DMS79 (cell line): ENCODE measurements around the gene TLE6.
"Not testable (repeated sequence)": the region's sequence is repeated elsewhere in the genome, so short reads cannot be mapped to it uniquely, and the experiment has no call there.

ENCODE experiments used
- DNase-seq: peaks from one replicate; lab custom pipeline; 2025; lab: John Stamatoyannopoulos, UW

TLE6 gene

DNA sequence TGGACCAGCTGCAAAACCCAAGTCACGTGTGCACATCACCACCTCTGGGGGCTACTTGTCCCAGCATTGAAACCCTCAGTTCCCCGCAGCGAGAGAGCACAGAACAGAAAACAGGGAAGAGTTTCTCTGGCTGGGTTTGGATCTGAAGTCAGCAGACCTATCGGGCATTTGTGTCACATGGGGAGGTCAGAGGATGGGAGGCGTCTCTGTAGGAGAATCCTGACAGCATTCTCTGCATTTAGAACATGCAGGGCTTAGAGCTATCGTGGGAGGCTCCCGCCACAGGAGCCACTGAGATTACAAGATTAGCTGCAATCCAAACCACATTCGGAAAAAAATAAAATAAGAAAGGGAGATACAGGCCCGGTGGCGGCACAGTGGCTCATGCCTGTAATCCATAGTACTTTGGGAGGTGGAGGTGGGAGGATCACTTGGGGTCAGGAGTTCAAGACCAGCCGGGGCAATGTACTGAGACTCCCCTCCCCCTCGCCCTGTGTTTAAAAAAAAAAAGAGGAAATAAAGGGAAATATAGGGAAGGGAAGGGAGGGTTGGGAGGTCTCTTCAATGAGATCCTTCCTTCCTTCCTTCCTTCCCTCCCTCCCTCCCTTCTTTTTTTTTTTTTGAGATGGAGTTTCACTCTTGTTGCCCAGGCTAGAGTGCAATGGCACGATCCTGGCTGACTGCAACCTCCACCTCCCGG is 2.9 kb upstream of the TLE6 start:
- DNase-seq: no peak

DNA sequence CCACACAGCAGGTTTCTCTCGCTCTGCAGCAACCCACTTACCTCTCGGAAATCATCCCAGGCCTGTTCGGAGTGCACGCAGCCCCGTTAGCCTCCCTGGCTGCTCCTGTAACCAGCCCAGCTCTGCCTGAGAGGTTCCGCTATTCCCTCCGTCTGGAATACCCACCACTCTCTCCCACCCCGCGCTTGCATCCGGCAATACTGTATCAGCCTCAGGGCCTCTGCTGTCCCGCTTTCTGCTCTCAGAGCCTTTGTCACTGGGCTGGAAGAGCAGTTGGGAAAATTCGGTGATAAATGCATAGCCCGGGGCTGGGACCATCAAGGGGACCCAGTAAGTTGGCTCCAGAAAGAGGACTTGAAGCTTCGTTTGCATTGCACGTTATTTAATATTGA is 759 bp upstream of the TLE6 start:
- no peak for DNase-seq

DNA sequence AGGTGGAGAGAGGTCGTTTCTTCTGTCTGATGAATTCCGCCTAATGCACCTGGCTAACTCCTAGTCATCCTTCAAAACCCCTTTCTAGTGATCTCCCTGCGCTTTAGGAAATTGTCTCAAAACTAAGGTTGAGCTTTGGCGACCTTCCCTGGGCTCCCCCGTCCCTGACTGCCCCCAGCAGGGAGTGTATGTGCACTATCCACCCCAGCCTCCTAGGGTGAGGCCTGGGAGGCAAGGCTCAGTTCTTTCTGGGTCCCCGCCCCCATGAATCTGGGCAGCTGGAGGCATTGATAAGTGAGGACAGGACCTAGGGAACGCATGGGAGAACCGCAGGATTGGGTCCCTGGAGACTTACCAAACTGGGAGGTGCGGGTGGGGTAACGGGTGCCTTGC is 378 bp downstream of the TLE6 start:
- no peak for DNase-seq

DNA sequence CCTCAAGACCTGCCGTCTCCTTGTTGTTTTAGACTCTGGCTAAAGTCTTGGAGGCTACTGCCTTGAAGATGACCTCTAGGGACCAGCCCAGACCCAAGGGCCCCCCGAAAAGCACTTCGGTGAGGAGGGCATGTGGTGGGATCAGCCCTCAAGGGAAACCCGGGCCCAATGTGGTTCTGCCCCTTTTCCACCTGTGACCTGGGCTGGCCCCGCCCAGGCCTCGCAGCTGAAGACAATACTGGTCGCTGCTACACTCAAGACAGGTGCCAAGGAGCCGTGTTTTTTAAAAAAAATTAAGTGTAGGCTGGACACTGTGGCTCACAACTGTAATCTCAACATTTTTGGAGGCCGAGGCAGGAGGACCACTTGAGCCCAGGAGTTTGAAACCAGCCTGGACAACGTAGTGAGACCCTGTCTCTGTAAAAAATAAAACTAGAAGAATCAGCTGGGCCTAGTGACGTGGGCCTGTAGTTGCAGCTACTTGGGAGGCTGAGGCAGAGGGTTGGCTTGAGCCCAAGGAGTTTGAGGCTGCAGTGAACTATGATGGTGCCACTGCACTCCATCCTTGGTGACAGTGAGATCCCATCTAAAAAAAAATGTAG is 903 bp downstream of the TLE6 start:
- DNase-seq: no peak

DNA sequence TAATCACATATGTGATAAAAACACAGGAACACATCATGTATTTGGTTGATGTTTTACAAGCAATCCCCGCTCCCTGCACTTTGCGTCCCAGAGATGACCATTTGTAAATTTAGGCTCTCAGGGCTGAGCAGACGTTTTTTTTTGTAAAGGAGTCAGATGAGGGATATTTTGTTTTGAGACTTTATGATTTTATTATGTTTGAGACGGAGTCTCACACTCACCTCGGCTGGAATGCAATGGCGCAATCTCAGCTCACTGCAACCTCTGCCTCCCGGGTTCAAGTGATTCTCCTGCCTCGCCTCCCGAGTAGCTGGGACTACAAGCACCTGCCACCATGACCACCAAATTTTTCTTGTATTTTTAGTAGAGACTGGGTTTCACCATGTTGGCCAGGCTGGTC is 1.4 kb downstream of the TLE6 start:
- no peak for DNase-seq

DNA sequence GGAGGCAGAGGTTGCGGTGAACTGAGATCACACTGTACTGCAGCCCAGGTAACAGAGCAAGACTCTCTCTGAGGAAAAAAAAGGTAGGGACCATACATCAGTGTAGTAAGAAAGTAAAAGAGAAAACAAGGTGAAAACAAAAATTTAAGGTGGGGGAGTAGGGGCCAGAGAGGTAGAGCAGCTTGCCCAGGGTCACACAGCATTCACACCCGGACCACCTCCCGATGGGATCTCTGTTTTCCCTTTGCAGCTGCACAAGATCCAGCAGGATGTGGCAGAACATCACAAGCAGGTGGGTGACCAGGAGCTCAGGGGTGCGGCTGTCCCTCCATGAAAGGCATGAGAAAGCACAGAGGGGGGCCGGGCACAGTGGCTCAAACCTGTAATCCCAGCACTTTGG is 4.5 kb downstream of the TLE6 start:
- no peak for DNase-seq

DNA sequence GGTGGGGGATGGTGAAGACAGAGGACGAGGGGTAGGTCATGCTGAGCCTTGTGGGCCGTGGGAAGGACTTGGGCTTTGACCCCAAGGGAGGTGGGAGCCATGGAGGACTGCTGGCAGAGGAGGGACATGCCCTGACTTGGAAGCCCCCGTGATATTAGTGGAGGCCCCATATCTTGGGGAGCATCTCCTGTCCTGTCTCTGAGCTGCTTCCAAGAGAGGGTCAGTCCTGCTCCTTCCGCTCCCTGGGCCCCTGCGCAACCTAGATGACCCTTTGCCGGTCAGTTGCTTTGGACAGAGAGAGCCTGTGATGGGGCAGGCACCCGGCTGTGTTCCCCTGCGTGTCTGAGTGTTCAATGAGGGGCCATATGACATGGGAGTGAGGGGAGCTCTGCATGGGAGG is 5.2 kb downstream of the TLE6 start:
- DNase-seq: no peak

DNA sequence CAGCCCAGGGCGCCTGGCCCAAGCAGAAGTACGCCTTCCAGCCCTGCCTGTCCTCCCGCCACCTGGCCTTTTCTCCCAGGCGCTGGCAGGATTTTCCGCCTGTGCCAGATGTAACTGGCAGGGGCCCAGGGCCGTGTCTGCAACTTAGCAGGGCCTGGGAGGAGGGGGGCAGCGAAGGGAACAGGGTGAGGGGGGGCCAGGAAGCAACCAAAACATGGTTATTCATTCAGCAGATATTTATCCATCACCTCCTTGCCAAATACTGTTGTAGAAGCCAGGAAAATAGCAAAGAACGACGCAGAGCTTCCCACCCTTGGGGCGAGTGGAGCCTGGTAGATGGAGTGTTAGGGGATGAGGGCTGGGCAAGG is 5.6 kb downstream of the TLE6 start:
- DNase-seq: peak; percentile 70

DNA sequence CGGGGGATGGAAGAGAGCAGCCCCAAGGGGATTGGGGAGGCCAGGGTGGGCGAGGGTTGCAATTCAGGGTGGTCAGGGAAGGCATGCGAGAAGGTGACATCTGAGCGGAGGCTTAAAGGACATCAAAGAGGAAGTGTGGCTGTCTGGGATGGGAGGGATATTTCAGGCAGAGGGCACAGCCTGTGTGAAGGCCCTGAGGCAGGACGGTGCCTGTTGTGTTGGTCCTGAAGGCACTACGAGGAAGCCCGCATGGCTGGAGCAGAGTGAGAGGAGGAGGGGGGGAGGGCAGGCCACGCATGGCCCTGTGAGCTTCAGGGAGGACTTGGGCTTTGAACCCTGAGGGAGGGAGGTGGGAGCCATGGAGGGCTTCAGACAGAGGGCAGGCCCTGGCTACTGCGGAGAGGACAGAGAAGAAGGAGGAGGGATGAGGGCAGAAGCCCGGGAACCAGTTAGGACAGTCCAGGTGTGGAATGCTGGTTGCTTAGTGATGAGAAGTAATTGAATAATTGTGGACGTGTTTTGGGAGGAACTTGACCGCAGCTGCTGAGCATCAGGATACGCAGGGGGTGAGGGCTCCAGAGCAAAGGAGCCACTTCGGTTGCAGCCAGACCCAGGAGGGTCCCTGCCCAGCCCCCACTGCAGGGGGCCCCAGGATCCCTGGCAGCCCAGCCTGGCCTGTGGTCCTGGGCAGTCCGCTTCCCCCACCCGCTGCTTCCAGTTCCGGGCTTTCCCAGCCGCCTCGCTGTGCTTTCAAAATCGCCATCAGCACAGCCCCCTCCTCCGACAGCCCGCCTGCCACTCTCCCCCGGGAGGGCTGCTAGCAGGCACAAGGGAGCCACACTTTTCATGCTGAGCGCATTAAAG is 6.2 kb downstream of the TLE6 start:
- peak; percentile 91 for DNase-seq

DNA sequence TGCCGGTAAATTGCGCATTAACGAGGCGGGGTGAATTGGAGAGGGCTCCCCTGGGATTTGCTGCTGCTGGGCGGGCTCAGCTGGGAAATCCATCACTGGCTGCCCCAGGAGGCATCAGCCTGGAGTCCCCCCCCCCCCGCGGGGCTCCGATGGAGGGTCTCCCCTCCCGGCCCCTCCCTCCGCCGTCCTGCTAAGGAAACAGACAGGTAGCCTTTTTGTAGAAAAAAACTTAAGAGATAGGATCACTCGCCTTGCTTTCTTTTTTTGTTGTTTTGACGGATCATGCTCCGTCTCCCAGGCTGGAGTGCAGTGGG is 6.8 kb downstream of the TLE6 start:
- DNase-seq: no peak

DNA sequence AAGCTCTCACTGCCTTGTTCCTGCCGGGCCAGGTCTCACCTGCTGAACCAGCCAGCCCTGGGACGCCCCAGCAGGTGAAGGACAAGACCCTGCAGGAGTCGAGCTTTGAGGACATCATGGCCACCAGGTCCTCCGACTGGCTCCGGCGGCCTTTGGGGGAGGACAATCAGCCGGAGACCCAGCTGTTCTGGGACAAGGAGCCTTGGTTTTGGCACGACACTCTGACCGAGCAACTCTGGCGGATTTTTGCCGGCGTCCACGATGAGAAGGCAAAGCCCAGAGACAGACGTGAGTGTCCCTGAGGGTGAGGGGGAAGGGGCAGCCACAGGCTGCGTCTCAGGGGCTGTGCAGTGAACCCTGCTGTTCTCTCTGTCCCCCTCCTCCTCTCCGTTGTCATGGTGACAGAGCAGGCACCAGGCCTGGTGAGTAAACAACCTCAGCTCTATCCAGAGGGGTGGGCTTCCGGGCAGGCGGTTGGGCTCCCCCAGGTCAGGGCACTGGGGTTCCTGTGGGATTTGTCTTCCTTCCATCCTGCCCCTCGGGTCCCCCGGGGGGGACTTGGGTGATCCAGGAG is 9.7 kb downstream of the TLE6 start:
- peak; percentile 47 for DNase-seq

DNA sequence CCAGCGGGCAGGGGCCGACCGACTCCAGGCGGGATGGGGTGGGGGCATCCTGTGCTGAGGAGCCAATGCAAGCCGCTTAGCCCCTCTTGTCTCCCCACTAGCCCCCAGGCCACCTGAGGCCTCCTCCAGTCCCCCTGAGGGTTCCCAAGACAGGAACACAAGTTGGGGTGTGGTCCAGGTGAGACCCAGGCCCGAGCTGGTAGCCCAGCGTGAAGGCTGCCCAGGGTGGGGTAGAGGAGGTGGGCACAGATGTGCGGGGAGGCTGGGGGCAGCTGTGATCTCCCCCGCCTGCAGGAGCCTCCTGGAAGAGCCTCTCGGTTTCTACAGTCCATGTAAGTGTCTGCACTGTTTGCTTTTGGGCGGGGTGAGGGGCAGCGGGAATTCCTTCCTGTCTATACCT is 10.4 kb downstream of the TLE6 start:
- no peak for DNase-seq

DNA sequence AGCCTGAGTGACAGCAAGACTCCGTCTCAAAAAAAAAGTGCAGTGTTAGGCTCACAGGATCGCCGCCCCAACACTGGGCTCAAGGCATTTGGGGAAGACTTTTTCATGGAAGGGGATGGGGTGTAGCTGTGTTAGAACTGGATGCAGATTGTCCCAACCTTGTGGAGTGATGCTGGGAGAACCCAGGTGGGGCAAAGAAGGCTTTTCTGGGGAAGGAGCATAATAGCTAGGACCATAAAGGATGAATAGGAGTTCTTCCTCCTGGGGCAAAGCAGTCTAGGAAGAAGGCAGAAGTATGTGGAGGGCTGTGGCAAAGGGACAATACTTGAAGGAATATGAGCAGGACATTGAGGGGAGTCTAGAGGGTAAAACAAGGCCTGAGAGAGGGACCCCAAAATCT is 11.2 kb downstream of the TLE6 start:
- no peak for DNase-seq

DNA sequence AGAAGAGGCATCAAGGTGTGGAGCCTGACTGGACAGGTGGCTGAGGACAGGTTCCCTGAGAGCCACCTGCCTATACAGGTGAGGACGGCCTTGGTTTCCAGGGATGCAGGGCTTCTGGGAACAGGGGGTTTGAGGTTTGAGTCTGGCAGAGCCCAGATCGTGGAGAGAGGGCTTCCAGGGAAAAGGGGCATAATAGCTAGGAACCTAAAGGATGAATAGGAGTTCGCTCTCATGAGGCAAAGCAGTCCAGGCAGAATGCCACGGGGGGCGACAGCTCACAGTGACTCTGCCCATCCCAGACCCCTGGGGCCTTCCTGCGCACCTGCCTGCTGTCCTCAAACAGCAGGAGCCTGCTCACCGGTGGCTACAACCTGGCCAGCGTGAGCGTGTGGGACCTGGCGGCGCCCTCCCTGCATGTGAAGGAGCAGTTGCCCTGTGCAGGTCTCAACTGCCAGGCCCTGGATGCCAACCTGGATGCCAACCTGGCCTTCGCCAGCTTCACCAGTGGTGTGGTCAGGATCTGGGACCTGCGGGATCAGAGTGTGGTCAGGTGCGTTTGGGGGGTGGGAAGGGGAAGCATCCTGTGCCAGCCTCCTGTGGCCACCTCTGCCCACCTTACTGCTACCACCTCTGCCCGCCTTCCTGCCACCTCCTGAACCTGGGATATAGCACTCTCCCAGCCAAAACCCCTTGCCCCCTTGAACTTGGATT is 12.0 kb downstream of the TLE6 start:
- no peak for DNase-seq

DNA sequence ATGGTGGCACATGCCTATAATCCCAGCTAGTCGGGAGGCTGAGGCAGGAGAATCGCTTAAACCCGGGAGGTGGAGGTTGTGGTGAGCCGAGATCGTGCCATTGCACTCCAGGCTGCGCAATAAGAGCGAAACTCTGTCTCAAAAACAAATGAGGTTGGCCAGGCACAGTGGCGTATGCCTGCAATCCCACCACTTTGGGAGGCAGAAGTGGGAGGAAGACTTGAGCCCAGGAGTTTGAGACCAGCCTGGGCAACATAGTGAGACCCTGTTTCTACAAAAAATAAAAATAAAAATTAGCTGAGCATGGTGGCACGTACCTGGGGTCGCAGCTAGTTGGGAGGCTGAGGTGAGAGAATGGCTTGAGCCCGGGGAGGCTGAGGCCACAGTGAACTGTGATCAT is 15.0 kb downstream of the TLE6 start:
- DNase-seq: not testable (repeated sequence)

DNA sequence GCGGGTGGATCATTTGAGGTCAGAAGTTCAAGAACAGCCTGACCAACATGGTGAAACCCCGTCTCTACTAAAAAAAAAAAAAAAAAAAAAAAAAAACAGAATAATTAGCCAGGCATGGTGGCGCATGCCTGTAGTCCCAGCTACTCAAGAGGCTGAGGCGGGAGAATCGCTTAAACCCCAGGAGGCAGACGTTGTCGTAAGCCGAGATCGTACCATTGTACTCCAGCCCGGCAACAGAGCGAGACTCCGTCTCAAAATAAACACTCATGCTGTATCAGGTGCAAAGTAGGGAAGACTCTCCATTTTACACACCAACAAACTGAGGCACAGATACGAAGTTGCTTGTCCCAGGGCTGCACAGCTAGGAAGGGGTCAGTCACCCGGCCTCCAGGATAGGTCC is 15.6 kb downstream of the TLE6 start:
- DNase-seq: no peak

DNA sequence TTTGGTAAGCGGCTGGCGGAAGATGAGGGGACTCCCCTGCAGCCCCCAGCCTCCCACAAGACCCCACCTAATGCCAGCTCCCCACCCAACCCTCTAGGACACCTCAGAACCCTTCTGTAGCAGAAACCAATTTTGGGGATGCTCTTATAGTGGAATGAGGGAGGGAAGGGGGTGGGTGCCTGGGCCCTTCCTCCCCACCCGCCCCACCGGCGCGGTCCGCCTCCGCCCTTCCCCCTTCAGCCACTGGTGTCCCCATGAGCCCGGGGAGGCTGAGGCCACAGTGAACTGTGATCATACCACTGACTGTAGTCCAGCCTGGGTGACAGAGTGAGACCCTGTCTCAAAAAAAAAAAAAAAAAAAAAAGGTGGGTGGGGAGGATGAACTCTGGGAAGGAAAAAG is 16.2 kb downstream of the TLE6 start:
- no peak for DNase-seq

DNA sequence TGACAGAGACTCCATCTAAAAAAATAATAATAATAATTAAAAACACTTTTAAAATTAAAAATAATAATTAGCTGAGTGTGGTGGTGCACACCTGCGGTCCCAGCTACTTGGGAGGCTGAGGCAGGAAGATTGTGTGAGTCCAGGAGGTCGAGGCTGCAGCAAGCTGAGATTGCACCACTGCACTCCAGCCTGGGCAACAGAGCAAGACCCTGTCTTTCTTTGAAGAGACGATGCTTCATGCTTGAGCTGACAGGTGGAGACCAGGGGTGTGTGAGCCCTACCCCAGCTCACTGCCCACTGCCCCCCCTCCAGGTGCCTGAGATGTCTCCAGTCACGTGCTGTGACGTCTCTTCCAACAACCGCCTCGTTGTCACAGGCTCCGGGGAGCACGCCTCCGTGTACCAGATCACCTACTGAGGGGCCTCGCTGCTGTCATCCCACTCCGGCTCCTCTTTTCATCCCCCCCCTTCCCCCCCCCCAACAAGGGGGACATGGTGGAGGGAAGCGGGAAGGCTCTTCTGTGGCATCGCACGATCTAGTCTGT is 17.3 kb downstream of the TLE6 start:
- DNase-seq: no peak

DNA sequence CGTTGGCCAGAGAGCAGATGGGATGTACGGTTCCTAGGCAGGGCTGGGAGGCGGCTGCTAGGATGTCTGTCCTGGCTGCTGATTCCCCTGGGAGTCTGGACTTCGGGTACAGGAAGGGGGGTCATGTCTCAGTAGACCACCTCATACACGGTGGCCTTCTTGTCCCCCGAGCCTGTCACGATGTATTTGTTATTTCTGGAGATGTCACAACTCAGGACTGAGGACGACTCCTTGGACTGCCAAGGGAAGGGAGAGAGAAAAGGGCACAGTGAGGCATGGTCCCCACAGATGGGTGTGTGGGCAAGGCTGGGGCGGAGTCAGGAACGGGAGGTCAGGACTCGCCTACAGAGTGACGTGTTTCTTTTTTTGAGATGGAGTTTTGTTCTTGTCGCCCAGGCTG is 20.4 kb downstream of the TLE6 start:
- DNase-seq: no peak

DNA sequence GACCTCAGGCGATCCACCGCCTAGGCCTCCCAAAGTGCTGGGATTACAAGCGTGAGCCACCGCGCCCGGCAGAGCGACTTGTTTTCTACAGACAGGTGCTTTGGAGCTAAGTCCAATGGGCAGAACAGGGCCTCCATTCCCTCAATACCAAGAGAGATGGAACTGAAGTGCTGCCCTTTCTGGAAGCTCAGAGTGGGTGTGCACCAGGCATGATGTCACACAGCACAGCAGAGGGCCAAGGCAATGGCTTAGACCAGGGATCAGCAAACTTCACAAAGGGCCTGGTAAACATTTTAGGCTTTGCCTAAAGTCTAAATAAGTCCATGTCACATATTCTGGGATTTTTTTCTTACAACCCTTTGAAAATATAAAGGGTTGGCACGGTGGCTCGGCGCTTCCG is 21.3 kb downstream of the TLE6 start:
- no peak for DNase-seq

DNA sequence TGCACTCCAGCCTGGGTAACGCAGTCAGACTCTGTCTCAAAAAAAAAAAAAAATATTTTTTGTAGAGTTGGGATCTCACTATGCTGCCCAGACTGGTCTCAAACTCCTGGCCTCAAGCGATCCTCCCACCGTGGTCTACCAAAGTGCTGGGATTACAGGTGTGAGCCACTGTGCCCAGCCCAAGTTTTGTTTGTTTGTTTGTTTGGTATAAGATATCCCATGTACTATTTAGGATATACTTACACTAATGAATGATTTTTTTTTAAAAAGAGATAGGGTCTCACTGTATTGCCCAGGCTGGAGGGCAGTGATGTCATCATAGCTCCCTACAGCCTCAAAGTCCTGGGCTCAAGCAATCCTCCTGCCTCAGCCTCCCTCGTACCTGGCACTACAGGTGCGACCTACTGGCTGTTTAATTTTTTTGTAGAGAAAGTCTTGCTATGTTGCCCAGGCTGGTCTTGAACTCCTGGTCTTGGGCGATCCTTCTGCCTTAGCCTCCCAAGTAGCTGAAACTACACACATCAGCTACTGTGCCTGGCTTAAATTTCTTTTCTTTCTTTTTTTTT is 24.0 kb downstream of the TLE6 start:
- DNase-seq: no peak

DNA sequence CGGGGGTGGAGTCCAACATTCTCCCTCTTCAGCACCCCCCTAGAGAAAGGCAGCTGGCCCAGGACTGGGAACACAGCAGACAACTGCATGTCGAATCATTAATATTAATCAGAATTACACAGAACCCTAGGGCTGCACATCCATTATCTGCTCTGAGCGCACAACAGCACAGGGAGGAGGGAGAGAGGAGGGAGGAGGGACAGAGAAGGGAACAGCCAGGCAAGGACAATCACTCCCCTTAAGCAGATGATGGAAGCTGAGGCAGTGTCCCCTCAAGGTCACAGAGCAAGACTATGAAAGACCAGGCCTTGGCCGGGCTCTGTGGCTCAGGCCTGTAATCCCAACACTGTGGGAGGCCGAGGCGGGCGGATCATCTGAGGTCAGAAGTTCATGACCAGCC is 25.7 kb downstream of the TLE6 start:
- DNase-seq: no peak
